ENCODE measurements around the gene PROX2. TPM values are rescaled to one million over a fixed set of nuclear protein-coding genes. Genes with fewer than 3 reads are reported as not detected.

Gene PROX2
- total RNA-seq, result under 1 TPM in 2 of 4 donors, not detected in 2; 0.10 to 0.42 TPM

- 65 to 71% methylated on average over 13 of the region's 13 CpGs for whole genome bisulfite sequencing, 2 donors
- TF ChIP-seq CTCF (IDR thresholded peaks at IDR 0.05) (no peak), POLR2A (IDR thresholded peaks at IDR 0.05) (no peak)
- DNase-seq (ENCODE audit: low spot score in 2 of 2), result no peak
- no peak within 1 kb of the TSS for H3K4me3 ChIP-seq (ENCODE audit: low read depth, poor library complexity, severe bottlenecking)
- intact Hi-C loops (cut with DNase I; ENCODE audit: low total_unique reads), result no loop called here
These were observed at the start of gene PROX2 for GRCh38 chr14:74875941-74876913. PROX2 (minus strand) TSS chr14:74876145; CDS start chr14:74863834, 12,311 bp downstream.

GRCh38 chr14:74924061-74924460, 48.1 kb upstream of the PROX2 start:
- H3K4me3 ChIP-seq (ENCODE audit: low read depth, poor library complexity, severe bottlenecking), result no peak overlapping the region
- no peak for DNase-seq (ENCODE audit: low spot score in 2 of 2)
- TF ChIP-seq POLR2A (IDR thresholded peaks at IDR 0.05) (no peak), CTCF (IDR thresholded peaks at IDR 0.05) (no peak)
- intact Hi-C loops (cut with DNase I; ENCODE audit: low total_unique reads), result no loop called here
- WGBS, 2 donors, result 83 to 85% methylated on average over 11 of the region's 11 CpGs

GRCh38 chr14:74922752-74923401, 46.9 kb upstream of the PROX2 start, which contains the start of gene RPS6KL1:
RPS6KL1 (minus strand) TSS chr14:74923260; CDS start chr14:74921541, 1,719 bp downstream.
- WGBS, 2 donors, result 6 to 22% methylated on average over 12 to 43 of the region's 51 CpGs
- intact Hi-C loops (cut with DNase I; ENCODE audit: low total_unique reads), result no loop called here
- peak; percentile 65 to 96 for DNase-seq (ENCODE audit: low spot score in 2 of 2)
- no peak for TF ChIP-seq CTCF (IDR thresholded peaks at IDR 0.05)
- TF ChIP-seq POLR2A (IDR thresholded peaks at IDR 0.05), result no peak
- H3K4me3 ChIP-seq (ENCODE audit: low read depth, poor library complexity, severe bottlenecking), result peak within 1 kb of the TSS; percentile 11

GRCh38 chr14:74921987-74922751, 46.2 kb upstream of the PROX2 start:
- 82 to 86% methylated on average over 19 of the region's 19 CpGs for WGBS, 2 donors

More at GRCh38 chr14:74921987-74922751, 46.2 kb upstream of the PROX2 start:
- no peak overlapping the region for H3K4me3 ChIP-seq (ENCODE audit: low read depth, poor library complexity, severe bottlenecking)
- TF ChIP-seq CTCF (IDR thresholded peaks at IDR 0.05) (no peak), POLR2A (IDR thresholded peaks at IDR 0.05) (no peak)
- peak in 1 of 2 donors; percentile 53 for DNase-seq (ENCODE audit: low spot score in 2 of 2)
- intact Hi-C loops (cut with DNase I; ENCODE audit: low total_unique reads), result no loop called here

Measured in lower leg skin (tissue), 4 donors.